Ascending aorta (tissue), 2 donors: Measurements from ENCODE around the gene BAZ2A. TPM values are rescaled to one million over a fixed set of nuclear protein-coding genes. Genes with fewer than 3 reads are reported as not detected.

Source experiments
- DNase-seq, 2 donors: peaks; one replicate each; pipeline ENCODE4 v3.0.0-alpha.2; 2019; ENCODE audit warnings: low spot score in 2 of 2
- H3K27ac ChIP-seq, 2 donors: fragments of 200-600 bp; sonication (generic); one replicate each; pipeline ENCODE4 v1.5.1; 2016 to 2017; ENCODE audit warnings: mild to moderate bottlenecking in 1 of 2
- H3K27me3 ChIP-seq: fragments of 200-600 bp; sonication (generic); one replicate; pipeline ENCODE4 v1.5.1; 2017
- H3K36me3 ChIP-seq, 2 donors: fragments of 200-600 bp; sonication (generic); one replicate each; pipeline ENCODE4 v1.5.1; 2016
- H3K4me1 ChIP-seq, 2 donors: fragments of 200-600 bp; sonication (generic); one replicate each; pipeline ENCODE4 v1.5.1; 2016 to 2017; ENCODE audit warnings: mild to moderate bottlenecking in 1 of 2
- H3K4me3 ChIP-seq, 2 donors: fragments of 200-600 bp; sonication (generic); one replicate each; pipeline ENCODE4 v1.5.1; 2016 to 2017; ENCODE audit warnings: mild to moderate bottlenecking in 1 of 2
- H3K9me3 ChIP-seq, 2 donors: fragments of 200-600 bp; sonication (generic); one replicate each; pipeline ENCODE4 v1.5.1; 2016
- intact Hi-C: fragments of 100-400 bp; cut with DNase I; formaldehyde crosslinking; loops from one replicate; pipeline ENCODE4 v1.15.1; 2023
- total RNA-seq: library from RNA; depleted of rRNA; stranded (reverse); fragments of >200 nt; gene quantifications from one replicate; pipeline ENCODE4 v1.1.0, GENCODE V29; 2016
- TF ChIP-seq, protein P1 (sequence below), 3 experiments: fragments of 200-600 bp in 2 of 3; fragments of 450-650 bp in 1 of 3; sonication (generic) in 2 of 3; IDR thresholded peaks; one replicate each; pipeline ENCODE4 v1.5.1; 2016 to 2019; ENCODE audit warnings: antibody characterized with exemption in 3 of 3, mild to moderate bottlenecking in 1 of 3, moderate library complexity in 1 of 3

Gene BAZ2A
- total RNA-seq, 1 donor from 2014 or later = 118 TPM

DNA sequence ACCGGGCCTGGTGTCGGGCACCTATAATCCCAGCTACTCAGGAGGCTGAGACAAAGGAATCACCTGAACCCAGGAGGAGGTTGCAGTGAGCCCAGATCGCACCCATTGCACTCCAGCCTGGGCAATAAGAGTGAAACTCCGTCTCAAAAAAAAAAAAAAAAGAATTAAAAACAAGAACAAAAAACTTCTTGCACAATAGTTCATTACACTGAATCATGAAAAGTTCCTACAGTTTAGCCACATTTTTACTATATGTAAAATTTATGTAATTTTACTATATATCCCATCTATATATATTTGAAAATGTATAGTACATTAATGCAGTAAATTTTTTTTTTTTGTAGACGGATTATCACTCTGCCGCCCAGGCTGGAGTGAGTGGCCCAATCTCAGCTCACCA is 11.1 kb upstream of the BAZ2A start:
- Histone ChIP-seq H3K4me3 (no peak overlapping the region), H3K9me3 (no peaks in the 10 kb centered on the region), H3K27me3 (no peaks in the 10 kb centered on the region), H3K27ac (no peak overlapping the region), H3K36me3 (peaks cover 57 to 67% of the 10 kb centered on the region in 2 donors), H3K4me1 (peaks cover 10 to 14% of the 10 kb centered on the region in 2 donors)
- TF ChIP-seq, protein P1, sequence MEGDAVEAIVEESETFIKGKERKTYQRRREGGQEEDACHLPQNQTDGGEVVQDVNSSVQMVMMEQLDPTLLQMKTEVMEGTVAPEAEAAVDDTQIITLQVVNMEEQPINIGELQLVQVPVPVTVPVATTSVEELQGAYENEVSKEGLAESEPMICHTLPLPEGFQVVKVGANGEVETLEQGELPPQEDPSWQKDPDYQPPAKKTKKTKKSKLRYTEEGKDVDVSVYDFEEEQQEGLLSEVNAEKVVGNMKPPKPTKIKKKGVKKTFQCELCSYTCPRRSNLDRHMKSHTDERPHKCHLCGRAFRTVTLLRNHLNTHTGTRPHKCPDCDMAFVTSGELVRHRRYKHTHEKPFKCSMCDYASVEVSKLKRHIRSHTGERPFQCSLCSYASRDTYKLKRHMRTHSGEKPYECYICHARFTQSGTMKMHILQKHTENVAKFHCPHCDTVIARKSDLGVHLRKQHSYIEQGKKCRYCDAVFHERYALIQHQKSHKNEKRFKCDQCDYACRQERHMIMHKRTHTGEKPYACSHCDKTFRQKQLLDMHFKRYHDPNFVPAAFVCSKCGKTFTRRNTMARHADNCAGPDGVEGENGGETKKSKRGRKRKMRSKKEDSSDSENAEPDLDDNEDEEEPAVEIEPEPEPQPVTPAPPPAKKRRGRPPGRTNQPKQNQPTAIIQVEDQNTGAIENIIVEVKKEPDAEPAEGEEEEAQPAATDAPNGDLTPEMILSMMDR (IDR thresholded peaks at IDR 0.05) = no peak
- peak in 1 of 2 donors; percentile 3 for DNase-seq
- intact Hi-C loops = no loop called here

DNA sequence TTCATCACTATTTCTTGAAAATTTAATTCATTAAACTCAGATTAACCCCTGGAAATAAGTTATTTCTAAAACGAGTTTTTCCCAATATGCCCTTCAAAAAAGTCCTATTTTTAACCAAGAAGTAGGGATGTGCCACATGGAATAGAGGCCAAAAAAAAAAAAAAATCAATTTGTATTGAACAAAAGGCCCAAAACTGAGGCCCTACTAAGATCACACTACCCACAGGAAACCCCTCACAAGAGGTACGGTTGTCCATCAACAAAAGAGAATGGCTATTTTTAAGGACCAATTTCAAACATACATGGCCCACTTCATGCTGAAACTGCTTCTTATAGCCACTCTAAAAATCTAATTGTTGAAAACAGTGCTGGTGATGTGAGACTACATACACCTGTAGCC is 7.5 kb upstream of the BAZ2A start:
- intact Hi-C loops = loop anchor here (2.0 to 5.0 kb wide), 4 partner anchors 51 to 450 kb away; partner anchors contain the start of genes NAB2, NACA, PTGES3 and RBMS2
- H3K27ac ChIP-seq = peak overlapping the region; percentile 56 to 95
- H3K9me3 ChIP-seq = no peaks in the 10 kb centered on the region
- peaks cover 10 to 23% of the 10 kb centered on the region in 2 donors for H3K4me1 ChIP-seq
- H3K4me3 ChIP-seq = peak overlapping the region in 1 of 2 donors; percentile 32
- no peaks in the 10 kb centered on the region for H3K27me3 ChIP-seq
- TF ChIP-seq, protein P1 (IDR thresholded peaks at IDR 0.05) = no peak
- H3K36me3 ChIP-seq = peaks cover 45 to 52% of the 10 kb centered on the region in 2 donors
- no peak for DNase-seq

DNA sequence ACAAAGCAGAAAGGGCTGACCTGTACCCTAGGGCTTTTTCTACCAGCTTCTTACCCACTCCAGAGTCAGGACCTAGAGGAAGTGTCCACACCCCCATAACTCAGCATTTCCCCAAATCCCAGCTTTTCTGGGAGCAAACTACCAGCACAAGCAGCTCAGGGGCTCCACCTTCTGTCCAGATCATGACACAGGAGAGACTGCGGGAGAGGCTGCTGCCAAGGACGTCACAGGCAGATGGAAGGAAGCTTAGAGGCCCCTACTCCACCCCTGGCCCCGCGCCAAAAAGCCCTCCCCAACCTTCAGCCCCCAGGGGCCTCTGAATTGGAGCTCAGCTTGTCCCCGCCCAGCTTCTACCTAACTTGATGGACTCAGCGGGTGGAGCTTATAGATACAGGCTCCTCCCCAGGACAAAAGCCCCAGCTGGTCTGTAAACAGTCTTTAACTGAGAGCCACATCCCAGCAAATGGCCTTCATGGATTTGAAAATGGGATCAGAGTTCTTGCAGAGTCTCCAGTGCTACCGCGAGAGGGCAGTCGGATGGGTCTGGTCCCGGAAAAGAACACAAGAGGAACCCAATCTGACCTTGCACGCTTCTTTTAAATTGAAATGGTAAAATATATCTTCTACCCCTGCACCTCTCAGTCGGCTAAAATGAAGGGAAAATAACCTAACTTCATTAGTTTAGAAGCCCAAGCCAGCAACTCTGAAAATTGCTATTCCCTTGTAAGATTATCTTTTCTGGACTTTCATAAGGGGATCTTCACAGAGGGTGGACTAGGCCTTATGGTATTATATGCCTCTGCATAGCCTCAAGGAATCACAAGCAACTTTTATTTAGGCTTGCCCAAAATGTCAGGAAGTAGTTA is 6.8 kb upstream of the BAZ2A start:
- Histone ChIP-seq H3K27me3 (no peaks in the 10 kb centered on the region), H3K36me3 (peaks cover 38 to 45% of the 10 kb centered on the region in 2 donors), H3K4me1 (peaks cover 11 to 30% of the 10 kb centered on the region in 2 donors), H3K27ac (peak overlapping the region; percentile 82 to 95), H3K9me3 (no peaks in the 10 kb centered on the region), H3K4me3 (peak overlapping the region; percentile 78 to 93)
- intact Hi-C loops = loop anchor here (2.0 to 5.0 kb wide), 4 partner anchors 52 to 450 kb away; partner anchors contain the start of genes NAB2, NACA, PTGES3 and RBMS2
- DNase-seq = peak; percentile 99 to 100
- TF ChIP-seq, protein P1 (IDR thresholded peaks at IDR 0.05) = peak; percentile 30 to 68 (median 53)

DNA sequence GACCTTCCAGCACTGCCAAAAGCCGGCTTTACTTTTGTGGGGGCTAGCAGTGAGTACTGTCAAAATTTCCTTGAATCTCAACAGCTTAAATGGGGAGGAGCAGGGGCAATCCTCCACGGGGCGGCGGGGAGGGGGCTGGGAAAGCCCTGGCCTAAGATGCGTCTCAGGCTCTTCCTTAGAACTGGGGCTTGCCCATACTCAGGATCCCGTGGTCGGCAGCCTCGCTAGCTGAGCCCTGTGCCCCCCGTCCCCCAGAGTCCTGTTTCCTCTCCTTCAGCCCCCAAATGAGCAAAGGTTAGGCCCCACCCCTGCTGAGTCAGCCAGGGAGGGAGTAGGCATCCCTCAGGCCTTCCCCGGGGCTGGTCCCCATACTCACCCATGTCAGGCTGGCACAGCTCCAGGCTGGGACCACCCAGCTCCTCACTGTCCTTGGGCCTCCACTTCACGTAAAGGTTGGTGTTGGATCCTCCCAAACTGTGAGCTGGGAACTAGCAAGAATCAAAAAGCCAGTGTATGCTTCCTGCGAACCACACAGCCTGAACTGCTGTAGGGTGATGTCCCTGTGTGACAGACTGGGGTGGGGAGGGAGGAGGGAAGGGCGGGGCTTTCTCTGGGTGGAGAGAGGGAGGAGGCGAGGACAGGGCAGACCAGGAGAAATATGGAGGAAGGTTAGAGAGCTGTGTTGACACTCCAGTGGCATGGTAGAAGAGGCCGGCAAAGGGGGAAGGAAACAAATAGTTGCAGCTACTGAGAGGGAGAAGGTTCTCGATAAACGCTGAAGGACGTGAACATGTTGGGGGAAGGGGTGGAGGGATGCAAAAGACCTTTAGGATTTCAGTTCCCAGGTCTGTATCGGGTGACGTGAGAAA is 5.9 kb upstream of the BAZ2A start:
- intact Hi-C loops = loop anchor here (2.0 to 5.0 kb wide), 4 partner anchors 53 to 451 kb away; partner anchors contain the start of genes NAB2, NACA, PTGES3 and RBMS2
- peaks cover 11 to 34% of the 10 kb centered on the region in 2 donors for H3K4me1 ChIP-seq
- H3K9me3 ChIP-seq = no peaks in the 10 kb centered on the region
- H3K36me3 ChIP-seq = peaks cover 32 to 37% of the 10 kb centered on the region in 2 donors
- H3K4me3 ChIP-seq = peak overlapping the region; percentile 78 to 93
- TF ChIP-seq, protein P1 (IDR thresholded peaks at IDR 0.05) = no peak
- H3K27me3 ChIP-seq = no peaks in the 10 kb centered on the region
- peak overlapping the region; percentile 82 to 95 for H3K27ac ChIP-seq
- peak; percentile 83 to 93 for DNase-seq
